ENCODE measurements around the gene UBE2L3. TPM values are rescaled to one million over a fixed set of nuclear protein-coding genes. Genes with fewer than 3 reads are reported as not detected.
"Not testable (repeated sequence)": the region's sequence is repeated elsewhere in the genome, so short reads cannot be mapped to it uniquely, and the experiment has no call there.

UBE2L3 gene
- total RNA-seq, 1 donor from 2014 or later = 60.7 TPM

GRCh38 chr22:21570398-21570797 lies 2.9 kb downstream of the UBE2L3 start:
- intact Hi-C loops (cut with micrococcal nuclease) = loop anchor here (2.0 to 5.0 kb wide), 3 partner anchors 16 to 72 kb away; partner anchors contain the start of gene SDF2L1

DNA sequence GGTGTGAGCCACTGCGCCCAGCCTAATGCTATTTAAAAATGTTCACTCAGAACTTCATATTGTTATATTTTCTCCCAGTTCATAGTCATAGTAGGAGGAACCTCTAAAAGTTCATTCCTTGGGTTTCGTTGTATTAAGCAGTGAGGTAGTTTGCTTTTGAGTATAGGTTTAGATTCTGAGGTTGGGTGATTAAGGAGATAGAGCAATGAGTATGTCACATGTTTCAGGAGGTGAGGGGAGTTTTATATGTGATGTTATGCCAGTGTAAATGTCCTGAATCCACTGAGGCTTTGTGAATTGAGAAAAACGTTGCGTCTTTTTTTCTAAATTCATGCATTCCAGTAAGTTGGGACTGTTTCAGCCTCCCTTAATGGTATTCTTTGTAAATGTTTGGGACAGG lies 4.2 kb downstream of the UBE2L3 start:
- intact Hi-C loops (cut with micrococcal nuclease) = loop anchor here (1.0 to 5.0 kb wide), 4 partner anchors 15 to 71 kb away; partner anchors contain the start of genes SDF2L1 and YDJC

GRCh38 chr22:21573293-21573734 lies 5.8 kb downstream of the UBE2L3 start:
- intact Hi-C loops (cut with micrococcal nuclease) = loop anchor here (5.0 kb wide), 1 partner anchor 39 kb away; no protein-coding TSS in a partner anchor

GRCh38 chr22:21573750-21574494 lies 6.4 kb downstream of the UBE2L3 start:
- intact Hi-C loops (cut with micrococcal nuclease) = loop anchor here (5.0 kb wide), 1 partner anchor 38 kb away; no protein-coding TSS in a partner anchor

DNA sequence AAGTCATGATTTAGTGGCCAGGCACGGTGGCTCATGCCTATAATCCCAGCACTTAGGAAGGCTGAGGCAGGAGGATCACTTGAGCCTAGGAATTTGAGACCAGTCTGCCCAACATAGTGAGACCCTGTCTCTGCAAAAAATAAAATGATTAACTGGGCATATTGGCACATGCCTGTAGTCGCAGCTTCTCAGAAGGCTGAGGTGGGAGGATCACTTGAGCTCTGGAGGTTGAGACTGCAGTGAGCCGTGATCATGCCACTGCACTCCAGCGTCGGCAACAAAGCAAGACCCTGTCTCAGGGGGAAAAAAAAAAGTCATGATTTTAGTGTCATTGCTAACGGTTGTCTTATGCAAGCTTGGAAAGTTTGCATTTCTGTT lies 11.9 kb downstream of the UBE2L3 start:
- intact Hi-C loops (cut with micrococcal nuclease) = no loop called here

- intact Hi-C loops (cut with micrococcal nuclease) = not testable (repeated sequence)
Measured at GRCh38 chr22:21580623-21581007, 13.1 kb downstream of the UBE2L3 start.

DNA sequence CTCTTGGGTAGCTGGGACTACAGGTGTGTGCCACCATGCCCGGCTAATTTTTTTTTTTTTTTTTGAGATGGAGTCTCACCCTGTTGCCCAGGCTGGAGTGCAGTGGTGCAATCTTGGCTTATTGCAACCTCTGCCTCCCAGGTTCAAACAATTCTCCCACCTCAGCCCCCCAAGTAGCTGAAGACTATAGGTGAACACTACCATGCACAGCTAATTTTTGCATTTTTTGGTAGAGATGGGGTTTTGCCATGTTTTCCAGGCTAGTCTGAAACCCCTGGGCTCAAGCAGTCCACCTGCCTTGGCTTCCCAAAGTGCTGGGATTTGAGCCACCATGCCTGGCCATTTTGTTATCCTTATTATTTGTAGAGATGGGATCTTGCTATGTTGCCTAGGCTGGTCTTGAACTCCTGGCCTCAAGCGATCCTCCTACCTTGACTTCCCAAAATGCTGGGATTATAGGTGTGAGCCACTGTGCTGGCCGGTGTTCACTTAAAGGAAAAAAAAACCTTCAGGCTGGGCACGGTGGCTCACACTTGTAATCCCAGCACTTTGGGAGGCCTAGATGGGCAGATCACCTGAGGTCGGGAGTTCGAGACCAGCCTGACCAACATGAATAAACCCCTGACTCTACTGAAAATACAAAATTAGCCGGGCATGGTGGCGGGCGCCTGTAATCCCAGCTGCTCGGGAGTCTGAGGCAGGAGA lies 13.6 kb downstream of the UBE2L3 start:
- intact Hi-C loops (cut with micrococcal nuclease) = not testable (repeated sequence)

DNA sequence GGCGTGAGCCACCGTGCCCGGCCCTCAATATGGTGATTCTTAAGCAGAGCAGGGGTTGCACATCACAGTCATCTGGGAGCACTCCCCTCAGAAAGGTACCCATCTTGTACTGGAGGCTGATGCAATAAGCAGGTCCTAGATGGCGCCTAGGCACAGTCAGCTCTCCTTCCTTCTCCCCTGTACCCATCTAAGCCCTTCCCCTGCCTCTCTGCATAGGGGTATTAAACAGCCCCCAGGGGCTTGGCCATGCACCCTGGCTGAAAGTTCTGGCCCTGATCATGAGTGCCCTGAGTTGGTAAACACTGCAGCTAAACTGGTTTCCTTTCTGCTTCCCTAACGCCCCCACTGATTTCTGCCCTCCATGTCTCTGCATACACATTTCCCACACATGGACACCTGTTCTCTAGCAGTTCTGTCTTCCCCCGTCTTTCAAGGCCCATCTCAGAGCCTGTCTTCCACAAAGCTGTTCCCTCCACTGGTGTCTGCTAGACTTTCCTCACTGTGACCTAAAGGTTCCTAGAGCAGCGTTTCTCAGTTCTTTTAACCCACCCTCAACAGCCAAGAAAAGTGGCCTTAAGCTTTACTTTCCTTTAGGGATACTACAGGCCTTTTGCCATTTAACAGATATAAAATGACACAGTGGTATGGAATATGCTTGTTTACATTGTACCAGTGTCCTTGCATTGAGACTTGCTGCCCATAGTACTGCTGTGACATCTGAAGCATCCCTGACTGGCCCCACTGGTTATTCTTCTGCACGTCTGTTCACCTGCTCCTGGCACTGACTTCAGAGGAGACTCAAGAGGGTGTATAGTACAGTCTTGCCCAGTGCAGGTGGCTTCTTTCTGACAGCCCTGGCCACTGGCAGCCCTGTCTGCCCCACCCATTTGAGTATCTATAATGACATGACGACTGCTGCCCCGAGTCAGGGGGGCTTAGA lies 15.6 kb downstream of the UBE2L3 start:
- intact Hi-C loops (cut with micrococcal nuclease) = no loop called here

DNA sequence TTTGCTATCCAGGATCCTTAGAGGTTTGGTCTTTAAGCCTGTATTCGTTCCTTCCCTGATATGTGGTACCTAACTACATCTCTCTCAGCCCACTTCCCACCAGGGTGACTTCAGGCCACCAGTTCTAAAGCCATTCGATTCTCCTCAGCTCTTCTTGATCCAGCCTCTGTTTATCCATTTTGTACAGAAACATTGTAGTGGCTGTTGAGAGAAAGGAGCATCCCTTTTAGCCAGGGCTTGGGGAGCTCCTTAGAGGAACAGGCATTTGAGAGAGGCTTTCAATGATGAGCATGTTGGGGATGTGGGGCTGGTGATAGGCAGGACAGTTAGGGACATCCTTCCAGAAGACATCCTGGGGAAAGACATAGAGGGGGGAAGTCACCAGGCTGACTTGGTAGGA lies 17.9 kb downstream of the UBE2L3 start:
- intact Hi-C loops (cut with micrococcal nuclease) = no loop called here

DNA sequence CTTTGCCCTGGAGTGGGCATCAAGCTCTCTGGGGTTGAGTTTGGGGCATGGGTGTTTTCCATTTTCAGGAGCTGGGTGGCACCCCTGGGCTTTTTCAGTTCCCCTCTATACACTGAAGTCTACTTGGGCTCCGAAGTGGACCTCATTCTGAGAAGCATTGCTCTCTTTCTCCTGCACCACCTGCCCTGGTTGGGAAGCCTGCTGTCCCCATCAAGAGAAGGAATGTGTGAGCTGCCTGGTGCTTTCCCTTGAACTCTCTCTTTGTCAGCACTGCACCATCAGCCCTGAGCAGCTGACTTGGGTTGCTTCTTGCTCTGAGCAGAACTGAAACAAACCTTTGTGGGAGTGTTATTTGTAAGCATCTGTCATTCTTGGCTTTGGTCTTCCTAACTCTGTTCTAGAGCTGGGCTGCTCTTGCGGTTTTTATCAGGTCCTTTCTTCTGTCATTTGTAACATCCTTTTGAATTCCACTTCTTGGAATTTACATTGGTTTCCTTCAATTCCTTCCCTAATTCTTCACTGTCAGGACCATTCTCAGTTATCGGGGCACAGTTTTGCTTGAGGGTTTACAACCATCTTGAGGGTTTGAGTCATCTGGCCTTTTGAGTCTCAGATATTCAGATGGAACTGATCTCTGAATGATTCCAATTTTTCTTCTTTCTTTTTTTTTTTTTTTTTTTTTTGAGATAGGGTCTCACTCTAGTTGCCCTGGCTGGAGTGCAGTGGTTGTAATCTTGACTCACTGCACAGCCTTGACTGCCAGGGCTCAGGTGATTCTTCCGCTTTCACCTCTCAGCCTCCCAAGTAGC lies 20.5 kb downstream of the UBE2L3 start:
- intact Hi-C loops (cut with micrococcal nuclease) = loop anchor here (2.0 kb wide), 1 partner anchor 17 kb away; no protein-coding TSS in a partner anchor

- intact Hi-C loops (cut with micrococcal nuclease) = no loop called here
Measured at GRCh38 chr22:21589396-21589795, 21.9 kb downstream of the UBE2L3 start.

DNA sequence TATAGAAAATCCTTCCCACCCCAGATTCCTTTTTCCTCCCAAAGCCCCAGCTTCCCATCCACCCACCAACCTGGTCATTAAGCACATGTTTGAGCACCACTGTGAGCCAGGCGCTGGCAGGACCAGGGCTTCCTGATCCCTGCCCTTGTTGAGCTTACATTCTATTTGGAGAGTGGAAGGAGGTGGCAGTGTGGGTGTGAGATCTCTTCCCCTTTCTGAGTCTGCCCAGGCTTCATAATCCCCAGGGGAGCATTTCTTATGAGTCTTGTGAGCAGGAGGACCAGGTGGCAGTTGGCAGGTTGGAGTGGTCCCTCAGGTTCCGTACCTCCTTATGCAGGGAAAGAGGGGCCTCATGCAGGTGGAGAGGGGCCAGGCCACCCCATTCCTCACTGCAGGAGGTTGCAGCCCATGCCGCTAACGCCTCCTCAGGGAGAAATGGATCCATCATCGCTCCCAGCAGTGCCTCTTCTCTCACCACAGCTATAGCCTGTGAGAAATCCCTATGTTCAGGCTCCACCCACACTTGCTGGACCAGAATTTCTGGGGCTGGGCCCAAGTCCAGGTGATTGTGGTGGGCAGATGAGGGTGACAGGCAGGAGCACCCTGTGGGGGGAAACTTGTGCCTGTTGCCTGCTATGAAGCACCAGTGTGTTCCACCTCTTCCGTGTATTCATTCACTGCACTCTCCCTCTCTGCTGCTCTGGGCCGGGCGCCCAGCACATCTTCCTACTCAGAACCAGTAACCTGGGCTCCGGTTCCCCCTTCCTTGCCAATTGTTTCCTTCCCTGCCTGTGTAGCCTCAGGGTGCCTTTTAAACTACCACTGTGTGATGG lies 23.5 kb downstream of the UBE2L3 start:
- intact Hi-C loops (cut with micrococcal nuclease) = no loop called here

DNA sequence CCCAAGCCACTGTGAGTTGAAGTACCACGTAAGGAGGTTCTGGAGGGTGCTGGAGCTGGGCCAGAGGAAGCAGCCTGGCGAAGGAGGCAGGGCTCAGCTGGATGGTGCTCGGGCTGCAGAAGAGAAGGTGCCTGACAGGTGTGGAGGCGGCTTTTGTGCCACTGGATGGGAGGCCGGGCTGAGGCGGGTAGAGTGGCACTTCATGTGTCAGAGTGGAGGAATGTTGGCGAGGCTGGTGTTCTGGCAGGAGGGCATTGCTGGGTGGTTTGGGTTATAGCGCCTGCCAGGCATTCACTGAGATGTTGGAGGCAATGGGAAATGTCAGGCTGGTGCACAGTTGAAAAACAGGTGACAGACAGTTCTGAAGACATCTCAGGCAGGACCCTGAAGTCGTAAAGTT lies 24.2 kb downstream of the UBE2L3 start:
- intact Hi-C loops (cut with micrococcal nuclease) = no loop called here

DNA sequence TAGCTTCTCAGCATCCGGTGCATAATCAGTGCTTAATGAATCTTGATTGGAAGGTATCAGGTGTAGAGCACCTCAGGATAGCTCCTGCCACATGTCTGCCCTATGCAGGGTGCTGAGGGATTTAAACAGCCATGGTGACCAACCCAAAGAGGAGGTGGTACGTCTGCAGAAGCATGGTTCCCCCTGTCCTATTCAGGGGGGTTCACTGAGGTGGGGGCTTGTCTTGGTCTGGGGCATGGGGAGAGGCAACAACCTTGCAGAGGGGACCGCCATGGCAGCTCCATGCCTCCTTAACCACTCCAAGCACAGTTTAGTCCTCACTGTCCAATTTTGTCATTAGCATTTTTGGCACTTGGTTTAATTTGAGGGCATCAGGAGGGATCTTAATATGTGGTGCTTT lies 24.9 kb downstream of the UBE2L3 start:
- intact Hi-C loops (cut with micrococcal nuclease) = no loop called here

GRCh38 chr22:21593406-21594232 lies 26.1 kb downstream of the UBE2L3 start:
- intact Hi-C loops (cut with micrococcal nuclease) = no loop called here

GRCh38 chr22:21594865-21595452 lies 27.4 kb downstream of the UBE2L3 start:
- intact Hi-C loops (cut with micrococcal nuclease) = no loop called here

- intact Hi-C loops (cut with micrococcal nuclease) = not testable (repeated sequence)
Measured at GRCh38 chr22:21596356-21597135, 29.0 kb downstream of the UBE2L3 start.

DNA sequence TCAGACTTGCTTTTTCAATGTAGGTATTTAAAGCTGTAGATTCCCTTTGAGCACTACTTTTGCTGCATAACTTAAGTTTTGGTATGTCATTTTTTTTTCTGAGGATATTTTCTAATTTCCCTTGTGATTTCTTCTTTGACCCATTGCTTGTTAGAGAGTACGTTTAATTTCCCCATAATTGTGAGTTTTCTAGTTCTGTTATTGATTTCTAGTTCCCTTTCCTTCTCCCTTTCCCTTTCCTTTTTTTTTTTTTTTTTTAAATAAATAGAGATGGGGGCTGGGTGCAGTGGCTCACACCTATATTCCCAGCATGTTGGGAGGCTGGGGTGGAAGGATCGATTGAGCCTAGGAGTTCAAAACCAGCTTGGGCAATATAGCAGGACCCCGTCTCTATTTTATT lies 30.8 kb downstream of the UBE2L3 start:
- intact Hi-C loops (cut with micrococcal nuclease) = no loop called here

All from T-helper 1 cell treated with Interleukin-12 subunit alpha and Interleukin-12 subunit beta and Interleukin-4 antibody, amounts not matched to agents 30 ng/mL and 1 ng/mL, for 36 hours (primary cell).